DOHH2 (cell line): Measurements from ENCODE around the gene RHOT1.

ENCODE experiments used
- H3F3A ChIP-seq: fragments of 200-600 bp; sonication (generic), shearing (Covaris generic); 2 replicates; pipeline ENCODE4 v1.6.0; 2016; ENCODE audit warnings: antibody characterized with exemption, mild to moderate bottlenecking; ENCODE audit not compliant: control insufficient read depth, insufficient read depth
- H3K27ac ChIP-seq: fragments of 200-600 bp; sonication (generic); 2 replicates; pipeline ENCODE4 v1.5.1; 2014; ENCODE audit warnings: low read depth, mild to moderate bottlenecking, low read length, moderate library complexity
- H3K27me3 ChIP-seq: fragments of 200-600 bp; sonication (generic); 2 replicates; pipeline ENCODE4 v1.6.1; 2014; ENCODE audit warnings: mild to moderate bottlenecking, low read length, mixed read lengths; ENCODE audit not compliant: control insufficient read depth
- H3K36me3 ChIP-seq: fragments of 200-600 bp; sonication (generic); 2 replicates; pipeline ENCODE4 v1.6.1; 2014; ENCODE audit warnings: mild to moderate bottlenecking, low read length, moderate library complexity, mixed read lengths; ENCODE audit not compliant: control insufficient read depth
- H3K4me1 ChIP-seq: fragments of 200-600 bp; sonication (generic); 2 replicates; pipeline ENCODE4 v1.6.1; 2014; ENCODE audit warnings: mild to moderate bottlenecking, low read length, mixed read lengths; ENCODE audit not compliant: control insufficient read depth
- H3K4me2 ChIP-seq: fragments of 200-600 bp; sonication (generic); 2 replicates; pipeline ENCODE4 v1.6.0; 2014; ENCODE audit warnings: mild to moderate bottlenecking, low read length, moderate library complexity
- H3K4me3 ChIP-seq: fragments of 200-600 bp; sonication (generic); 2 replicates; pipeline ENCODE4 v1.5.1; 2014; ENCODE audit warnings: mild to moderate bottlenecking, low read length, mixed read lengths
- H3K79me2 ChIP-seq: fragments of 200-600 bp; sonication (generic); 2 replicates; pipeline ENCODE4 v1.6.1; 2014; ENCODE audit warnings: mild to moderate bottlenecking, low read length, mixed read lengths; ENCODE audit not compliant: control insufficient read depth
- H3K9me2 ChIP-seq: fragments of 200-600 bp; sonication (generic); replicated peaks from 2 replicates; pipeline ENCODE4 v1.6.1; 2014; ENCODE audit warnings: mild to moderate bottlenecking, low read length, mixed read lengths; ENCODE audit not compliant: control insufficient read depth
- H3K9me3 ChIP-seq: fragments of 200-600 bp; sonication (generic); 2 replicates; pipeline ENCODE4 v1.6.1; 2014; ENCODE audit warnings: antibody characterized with exemption, low read length, mixed read lengths; ENCODE audit not compliant: control insufficient read depth, insufficient read depth
- H4K20me1 ChIP-seq: fragments of 200-600 bp; sonication (generic); 2 replicates; pipeline ENCODE4 v1.6.0; 2014; ENCODE audit warnings: low read depth, mild to moderate bottlenecking, antibody characterized with exemption, low read length, moderate library complexity; ENCODE audit not compliant: control insufficient read depth, insufficient read depth
- CTCF ChIP-seq: fragments of 200-600 bp; sonication (generic); IDR thresholded peaks from one replicate; pipeline ENCODE4 v1.5.1; 2014; ENCODE audit warnings: antibody characterized with exemption, mild to moderate bottlenecking, low read depth, low read length; ENCODE audit not compliant: poor library complexity, severe bottlenecking
- EZH2phosphoT487 ChIP-seq: fragments of 200-600 bp; sonication (generic); IDR thresholded peaks from 2 replicates; pipeline ENCODE4 v1.6.1; 2017; ENCODE audit warnings: borderline replicate concordance, mild to moderate bottlenecking, antibody characterized with exemption, low read length, moderate library complexity, mixed read lengths

RHOT1 gene

GRCh38 chr17:32157225-32157624, 14.9 kb downstream of the RHOT1 start:
- no peaks in the 10 kb centered on the region for H3F3A ChIP-seq
- H3K4me1 ChIP-seq = no peaks in the 10 kb centered on the region
- H3K27ac ChIP-seq = no peak overlapping the region
- H3K9me2 ChIP-seq = no peaks in the 10 kb centered on the region
- no peaks in the 10 kb centered on the region for H3K27me3 ChIP-seq
- H3K36me3 ChIP-seq = peaks cover 32% of the 10 kb centered on the region
- H3K79me2 ChIP-seq = peaks cover 14% of the 10 kb centered on the region
- TF ChIP-seq CTCF = no peak
- TF ChIP-seq EZH2phosphoT487 = no peak
- no peaks in the 10 kb centered on the region for H4K20me1 ChIP-seq
- no peak overlapping the region for H3K4me3 ChIP-seq
- no peaks in the 10 kb centered on the region for H3K9me3 ChIP-seq
- H3K4me2 ChIP-seq = no peak overlapping the region

GRCh38 chr17:32158870-32159585, 16.7 kb downstream of the RHOT1 start:
- Histone ChIP-seq H3K36me3 (peaks cover 18% of the 10 kb centered on the region), H3K9me2 (no peaks in the 10 kb centered on the region), H3K4me3 (no peak overlapping the region), H3F3A (no peaks in the 10 kb centered on the region), H4K20me1 (no peaks in the 10 kb centered on the region), H3K79me2 (peaks cover 2% of the 10 kb centered on the region), H3K27ac (no peak overlapping the region), H3K4me2 (no peak overlapping the region), H3K9me3 (no peaks in the 10 kb centered on the region), H3K27me3 (no peaks in the 10 kb centered on the region), H3K4me1 (no peaks in the 10 kb centered on the region)
- TF ChIP-seq CTCF = no peak
- TF ChIP-seq EZH2phosphoT487 = no peak

GRCh38 chr17:32159586-32160438, 17.5 kb downstream of the RHOT1 start:
- H3K4me1 ChIP-seq = no peaks in the 10 kb centered on the region
- H3K27ac ChIP-seq = no peak overlapping the region
- H3K4me3 ChIP-seq = no peak overlapping the region
- H3K79me2 ChIP-seq = peaks cover 2% of the 10 kb centered on the region
- H3F3A ChIP-seq = no peaks in the 10 kb centered on the region
- no peaks in the 10 kb centered on the region for H3K27me3 ChIP-seq
- TF ChIP-seq CTCF (no peak), EZH2phosphoT487 (no peak)
- peaks cover 18% of the 10 kb centered on the region for H3K36me3 ChIP-seq
- no peaks in the 10 kb centered on the region for H3K9me2 ChIP-seq
- H4K20me1 ChIP-seq = no peaks in the 10 kb centered on the region
- no peaks in the 10 kb centered on the region for H3K9me3 ChIP-seq
- no peak overlapping the region for H3K4me2 ChIP-seq
